Stimulated activated CD4-positive, alpha-beta T cell treated with anti-CD3 and anti-CD28 coated beads, TNF-alpha, amount 100 ng/mL, for 4 hours (primary cell): ENCODE measurements around the gene NRIP2.
A peak's percentile ranks its signal among the peaks of the same experiment; 100 is the strongest.

Experiments
- DNase-seq, 3 experiments: peaks; one replicate each; pipeline ENCODE4 v3.0.0-alpha.2; 2020; ENCODE audit warnings: low read depth in 3 of 3

NRIP2 gene

DNA sequence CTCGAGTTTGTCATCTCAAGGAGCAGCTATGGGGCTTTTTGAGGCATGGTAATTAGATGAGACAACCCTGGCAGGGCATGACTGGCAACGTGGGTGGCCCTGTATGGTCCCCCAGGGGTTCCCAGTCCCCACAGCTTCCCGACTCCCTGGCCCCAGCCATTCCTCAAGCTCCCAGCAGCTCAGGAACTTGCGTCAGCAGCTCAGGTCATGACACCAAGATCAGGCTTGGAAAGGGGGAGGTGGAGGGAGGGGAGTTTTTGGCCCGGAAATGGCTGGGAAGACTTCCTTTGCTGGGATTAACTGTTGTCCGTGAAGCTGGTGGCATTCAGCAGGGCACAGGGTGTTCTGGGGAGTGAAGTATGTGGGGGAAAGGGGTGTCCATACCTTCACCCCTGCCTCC is 10.4 kb upstream of the NRIP2 start:
- DNase-seq: no peak

- no peak for DNase-seq
Measured at GRCh38 chr12:2844786-2845185, 10.0 kb upstream of the NRIP2 start.

- no peak for DNase-seq
Measured at GRCh38 chr12:2842948-2843347, 8.1 kb upstream of the NRIP2 start.

- DNase-seq: no peak
Measured at GRCh38 chr12:2841056-2841650, 6.3 kb upstream of the NRIP2 start.

- DNase-seq: no peak
Measured at GRCh38 chr12:2836574-2836973, 1.7 kb upstream of the NRIP2 start.

GRCh38 chr12:2835691-2836403 is 1.0 kb upstream of the NRIP2 start:
- DNase-seq: no peak

DNA sequence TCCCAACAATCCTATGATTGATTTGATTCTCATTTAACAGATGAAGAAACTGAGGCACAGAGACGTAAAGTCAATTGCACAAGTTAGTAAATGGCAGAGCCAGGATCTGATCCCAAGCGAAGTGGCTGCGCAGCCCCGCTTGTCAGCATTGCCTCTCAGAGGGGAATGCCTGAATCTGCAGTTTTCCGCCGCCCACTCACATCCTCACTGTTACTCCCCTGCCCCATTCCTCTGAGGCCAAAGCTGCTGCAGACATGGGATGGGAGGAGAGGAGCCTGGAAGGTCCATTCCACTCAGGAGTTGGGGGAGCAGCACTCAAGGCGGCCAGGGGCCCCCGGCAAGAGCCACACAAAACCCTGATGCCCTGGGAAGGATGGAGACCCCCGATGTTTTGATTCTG is 1.0 kb downstream of the NRIP2 start:
- no peak for DNase-seq

DNA sequence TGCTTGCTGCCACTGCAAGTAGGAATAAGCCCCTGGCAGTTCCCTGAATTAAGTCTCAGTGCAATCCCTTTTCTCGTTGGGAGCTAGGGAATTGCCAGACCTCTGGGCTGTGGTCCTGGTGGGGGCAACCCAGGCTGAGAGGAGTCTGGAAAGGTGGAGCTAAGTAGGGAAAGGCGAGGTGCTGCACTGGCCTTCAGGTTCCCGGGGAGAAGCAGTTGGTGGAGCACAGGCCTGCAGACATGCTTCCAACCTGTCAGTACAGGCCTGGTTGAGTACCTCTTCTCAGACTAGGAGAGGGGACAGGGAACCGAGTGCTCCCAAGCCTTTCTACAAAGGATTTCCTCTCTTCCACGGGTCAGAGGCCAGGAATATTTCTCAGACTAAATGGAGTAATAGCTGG is 1.5 kb downstream of the NRIP2 start:
- DNase-seq: no peak

DNA sequence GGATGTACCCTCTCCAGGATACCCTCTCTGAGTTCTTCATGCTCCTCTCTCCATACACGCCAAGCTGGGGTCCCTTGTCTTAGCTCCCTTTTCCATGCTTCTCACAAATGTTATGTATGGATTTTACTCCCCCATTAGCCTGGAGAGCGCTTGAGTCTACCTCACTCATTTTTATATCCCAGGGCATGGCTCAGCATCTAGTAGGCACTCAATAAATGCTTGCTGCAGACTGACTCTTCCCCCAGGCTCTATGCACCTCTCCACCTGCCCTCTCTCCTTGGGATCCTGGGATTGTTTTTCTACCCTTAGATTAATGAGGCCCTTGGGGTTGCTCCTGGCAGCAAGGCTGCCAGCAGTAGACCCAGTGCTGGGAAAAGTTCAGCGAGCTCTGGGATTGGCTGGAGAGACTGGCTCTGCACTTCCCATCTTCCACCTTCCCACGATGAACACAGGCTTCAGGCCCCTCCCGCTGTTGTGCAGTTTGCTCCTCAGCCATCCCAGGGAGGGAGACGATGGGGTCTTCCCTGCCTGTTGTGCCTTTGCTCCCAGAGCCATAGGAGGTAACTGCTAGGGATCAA is 2.2 kb downstream of the NRIP2 start:
- no peak for DNase-seq

DNA sequence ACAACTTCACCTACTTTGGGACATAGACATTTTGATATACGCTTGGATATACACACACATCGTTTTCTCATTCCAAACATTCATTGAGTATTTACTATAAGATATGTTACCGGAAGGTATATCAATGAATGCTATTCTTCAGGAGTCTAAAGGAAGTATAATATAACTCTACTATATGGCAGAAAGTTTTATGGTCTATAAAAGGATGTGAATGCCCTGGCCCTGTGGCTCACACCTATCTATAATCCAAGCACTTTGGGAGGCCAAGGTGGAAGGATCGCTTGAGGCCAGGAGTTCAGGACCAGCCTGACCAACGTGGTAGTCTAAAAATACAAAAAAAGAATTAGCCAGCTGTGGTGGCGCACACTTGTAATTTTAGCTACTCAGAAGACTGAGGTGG is 5.6 kb downstream of the NRIP2 start:
- DNase-seq: no peak

GRCh38 chr12:2826721-2827515 is 7.9 kb downstream of the NRIP2 start:
- DNase-seq: no peak

DNA sequence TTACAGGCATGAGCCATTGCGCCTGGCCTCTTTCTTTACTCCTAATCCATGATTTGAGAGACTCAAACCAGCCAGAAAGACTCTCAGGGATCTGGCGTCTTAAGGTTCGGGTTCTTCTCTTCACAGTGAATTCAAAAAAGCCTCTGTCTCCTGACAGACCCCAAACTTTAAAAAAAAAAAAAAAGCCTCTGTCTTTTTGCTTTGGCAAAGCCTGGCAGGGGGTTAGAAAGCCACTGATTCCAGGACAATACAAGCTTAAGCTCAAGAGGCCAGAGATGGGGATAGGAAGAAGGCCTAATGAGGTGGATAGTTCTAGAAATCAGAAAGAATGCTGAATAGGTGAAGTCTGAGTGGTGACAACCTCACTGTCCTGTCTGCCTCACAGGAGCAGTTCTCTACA is 8.8 kb downstream of the NRIP2 start:
- DNase-seq: no peak

- DNase-seq: no peak
Measured at GRCh38 chr12:2825132-2825531, 9.7 kb downstream of the NRIP2 start.

DNA sequence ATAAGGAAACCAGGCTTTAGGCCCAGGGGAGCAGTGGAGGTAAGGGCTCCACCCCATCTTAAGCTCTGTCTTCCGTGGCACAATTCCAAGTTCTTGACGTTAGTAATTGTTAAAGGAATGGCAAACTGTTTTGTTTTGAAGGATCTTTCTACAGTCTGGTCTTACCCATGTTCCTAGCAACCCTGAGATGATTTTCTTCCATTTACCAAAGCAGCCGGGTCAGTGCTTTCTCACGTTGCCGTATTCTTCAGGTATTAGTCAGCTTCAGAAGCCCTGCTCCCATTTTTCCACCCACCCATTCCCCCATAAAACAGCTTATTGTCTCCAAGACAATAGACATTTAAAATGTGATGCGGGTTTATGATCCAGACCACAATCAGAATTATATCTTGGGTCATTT is 10.3 kb downstream of the NRIP2 start:
- DNase-seq: no peak

GRCh38 chr12:2823483-2823882 is 11.4 kb downstream of the NRIP2 start:
- DNase-seq: no peak

DNA sequence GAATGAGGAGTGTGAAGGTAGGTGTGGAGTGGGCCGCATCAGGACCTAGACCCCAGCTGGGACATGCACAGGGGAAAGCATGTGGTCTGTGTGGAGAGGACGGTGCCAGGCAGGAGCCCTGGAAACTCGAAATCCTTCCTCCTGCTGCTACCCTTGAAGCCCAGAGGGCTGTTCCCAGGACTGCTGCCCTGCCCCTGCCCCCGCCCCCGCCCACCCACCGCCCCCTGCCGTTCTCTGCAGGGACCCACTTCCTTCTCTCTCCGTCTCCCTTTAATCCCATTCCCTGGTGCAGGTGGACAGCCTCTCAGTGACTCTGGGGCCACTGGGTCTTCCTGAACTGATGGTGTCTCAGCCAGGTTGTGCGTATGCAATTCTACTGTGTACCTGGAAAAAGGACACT is 14.4 kb downstream of the NRIP2 start:
- DNase-seq: no peak

GRCh38 chr12:2819810-2820209 is 15.0 kb downstream of the NRIP2 start:
- no peak for DNase-seq

GRCh38 chr12:2813214-2814185 is 21.3 kb downstream of the NRIP2 start:
- DNase-seq: peak in 2 of 3 experiments; percentile 19 to 22

GRCh38 chr12:2812290-2813213 is 22.3 kb downstream of the NRIP2 start, which contains the start of gene ITFG2:
Gene ITFG2, plus strand, starts transcription at chr12:2812668. Its CDS starts 93 bp downstream, at chr12:2812761.
- DNase-seq: peak; percentile 83 to 93 (median 92)

- no peak for DNase-seq
Measured at GRCh38 chr12:2811801-2812200, 23.0 kb downstream of the NRIP2 start.
